Activated CD8-positive, alpha-beta T cell treated with anti-CD3 and anti-CD28 coated beads for 36 hours (primary cell): ENCODE data around the gene GDF15. TPM values are rescaled to one million over a fixed set of nuclear protein-coding genes. Genes with fewer than 3 reads are reported as not detected.

Source experiments
- ATAC-seq: fragments of 200-7000 bp; cut with Tn5 transposase; one replicate; pipeline ENCODE4 v1.10.0; 2021; ENCODE audit warnings: mild to moderate bottlenecking, moderate library complexity
- CTCF ChIA-PET: fragments of 350-600 bp; sonication (Branson Sonifier 250); formaldehyde crosslinking; loops from one replicate; lab custom pipeline; 2021; ENCODE audit warnings: antibody characterized with exemption; lab: Charles Lee
- POLR2A ChIA-PET: fragments of 350-600 bp; sonication (Branson Sonifier 250); formaldehyde crosslinking; loops from one replicate; lab custom pipeline; 2021; ENCODE audit warnings: antibody characterized with exemption; lab: Charles Lee
- DNase-seq: peaks from one replicate; pipeline ENCODE4 v3.0.0-alpha.2; 2020
- H3K27ac Mint-ChIP-seq: one replicate; pipeline ENCODE4 v1.8.0; 2021; ENCODE audit warnings: mild to moderate bottlenecking, mixed read lengths
- H3K27me3 Mint-ChIP-seq: one replicate; pipeline ENCODE4 v1.8.0; 2021; ENCODE audit warnings: mixed read lengths
- H3K36me3 Mint-ChIP-seq: one replicate; pipeline ENCODE4 v1.8.0; 2021; ENCODE audit warnings: low read depth, mixed read lengths
- H3K4me1 Mint-ChIP-seq: one replicate; pipeline ENCODE4 v1.8.0; 2021; ENCODE audit warnings: low read depth, mixed read lengths
- H3K4me3 Mint-ChIP-seq: one replicate; pipeline ENCODE4 v1.8.0; 2021; ENCODE audit warnings: mild to moderate bottlenecking, moderate library complexity, mixed read lengths
- H3K9me3 Mint-ChIP-seq: one replicate; pipeline ENCODE4 v1.8.0; 2021; ENCODE audit warnings: mixed read lengths
- intact Hi-C: fragments of 100-400 bp; cut with micrococcal nuclease; formaldehyde crosslinking; loops from one replicate; pipeline ENCODE4 v1.10.0; 2022
- total RNA-seq, 2 experiments: library from RNA; stranded (reverse); gene quantifications; one replicate each; pipeline ENCODE4 v1.2.3, GENCODE V29; 2021
- TF ChIP-seq, protein P1 (sequence below): fragments of 200-600 bp; IDR thresholded peaks from one replicate; pipeline ENCODE4 v1.8.0; 2022; ENCODE audit warnings: antibody characterized with exemption, mild to moderate bottlenecking

Gene GDF15
- total RNA-seq, 2 experiments from 2014 or later, result not detected

DNA sequence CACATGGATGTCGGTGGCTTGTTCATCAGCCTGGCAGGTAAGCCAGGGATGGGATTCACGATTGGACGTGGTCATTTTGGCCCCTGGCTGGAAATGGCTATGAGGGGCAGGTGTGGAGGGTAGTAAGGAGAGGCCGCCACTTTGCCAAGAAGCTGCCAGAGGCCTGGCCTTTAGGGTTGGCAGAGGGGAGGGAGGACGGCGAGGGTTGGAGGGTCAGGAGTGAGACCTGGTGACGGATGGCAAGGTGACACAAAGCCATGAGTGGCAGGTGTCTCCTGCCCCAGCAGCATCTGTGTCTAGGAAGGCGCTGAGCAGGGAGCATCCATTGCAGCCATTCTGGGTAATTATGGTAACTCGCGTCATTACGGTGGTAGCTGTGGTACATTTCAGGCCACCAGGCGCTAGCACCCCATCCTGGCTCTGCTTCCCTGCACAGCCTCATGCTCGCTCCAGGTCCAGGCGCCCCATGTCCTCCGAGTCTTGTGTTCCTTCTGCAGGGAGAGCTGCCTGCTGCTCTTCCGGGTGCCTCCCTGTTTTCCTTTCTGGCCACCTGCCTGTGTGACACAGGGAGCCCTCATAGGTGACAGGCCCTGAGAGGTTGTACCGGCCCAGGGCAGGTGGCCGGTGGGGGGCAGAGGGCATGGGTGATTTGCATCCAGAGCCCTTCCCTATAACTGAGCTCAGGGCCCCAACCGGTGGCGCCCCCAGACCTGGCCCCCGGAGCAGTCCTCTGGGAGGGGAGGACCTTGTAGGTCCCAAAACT lies 37.5 kb downstream of the GDF15 start:
- H3K9me3 Mint-ChIP-seq, result no peaks in the 10 kb centered on the region
- TF ChIP-seq, protein P1, sequence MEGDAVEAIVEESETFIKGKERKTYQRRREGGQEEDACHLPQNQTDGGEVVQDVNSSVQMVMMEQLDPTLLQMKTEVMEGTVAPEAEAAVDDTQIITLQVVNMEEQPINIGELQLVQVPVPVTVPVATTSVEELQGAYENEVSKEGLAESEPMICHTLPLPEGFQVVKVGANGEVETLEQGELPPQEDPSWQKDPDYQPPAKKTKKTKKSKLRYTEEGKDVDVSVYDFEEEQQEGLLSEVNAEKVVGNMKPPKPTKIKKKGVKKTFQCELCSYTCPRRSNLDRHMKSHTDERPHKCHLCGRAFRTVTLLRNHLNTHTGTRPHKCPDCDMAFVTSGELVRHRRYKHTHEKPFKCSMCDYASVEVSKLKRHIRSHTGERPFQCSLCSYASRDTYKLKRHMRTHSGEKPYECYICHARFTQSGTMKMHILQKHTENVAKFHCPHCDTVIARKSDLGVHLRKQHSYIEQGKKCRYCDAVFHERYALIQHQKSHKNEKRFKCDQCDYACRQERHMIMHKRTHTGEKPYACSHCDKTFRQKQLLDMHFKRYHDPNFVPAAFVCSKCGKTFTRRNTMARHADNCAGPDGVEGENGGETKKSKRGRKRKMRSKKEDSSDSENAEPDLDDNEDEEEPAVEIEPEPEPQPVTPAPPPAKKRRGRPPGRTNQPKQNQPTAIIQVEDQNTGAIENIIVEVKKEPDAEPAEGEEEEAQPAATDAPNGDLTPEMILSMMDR, result no peak
- DNase-seq (no peak), ATAC-seq (no peak)
- H3K4me1 Mint-ChIP-seq, result peaks cover 56% of the 10 kb centered on the region
- peaks cover 12% of the 10 kb centered on the region for H3K36me3 Mint-ChIP-seq
- peak overlapping the region; percentile 79 for H3K27ac Mint-ChIP-seq
- intact Hi-C loops, result no loop called here
- H3K27me3 Mint-ChIP-seq, result peaks cover 1% of the 10 kb centered on the region
- ChIA-PET POLR2A (interaction anchor here (0.8 to 8.7 kb wide), 3 partner anchors 11 to 149 kb away, joined by 3 to 81 read pairs (median 3); no protein-coding TSS in a partner anchor), CTCF (interaction anchor here (2.0 kb wide), 1 partner anchor 13 kb away, joined by 8 read pairs; no protein-coding TSS in a partner anchor)
- peak overlapping the region; percentile 86 for H3K4me3 Mint-ChIP-seq

DNA sequence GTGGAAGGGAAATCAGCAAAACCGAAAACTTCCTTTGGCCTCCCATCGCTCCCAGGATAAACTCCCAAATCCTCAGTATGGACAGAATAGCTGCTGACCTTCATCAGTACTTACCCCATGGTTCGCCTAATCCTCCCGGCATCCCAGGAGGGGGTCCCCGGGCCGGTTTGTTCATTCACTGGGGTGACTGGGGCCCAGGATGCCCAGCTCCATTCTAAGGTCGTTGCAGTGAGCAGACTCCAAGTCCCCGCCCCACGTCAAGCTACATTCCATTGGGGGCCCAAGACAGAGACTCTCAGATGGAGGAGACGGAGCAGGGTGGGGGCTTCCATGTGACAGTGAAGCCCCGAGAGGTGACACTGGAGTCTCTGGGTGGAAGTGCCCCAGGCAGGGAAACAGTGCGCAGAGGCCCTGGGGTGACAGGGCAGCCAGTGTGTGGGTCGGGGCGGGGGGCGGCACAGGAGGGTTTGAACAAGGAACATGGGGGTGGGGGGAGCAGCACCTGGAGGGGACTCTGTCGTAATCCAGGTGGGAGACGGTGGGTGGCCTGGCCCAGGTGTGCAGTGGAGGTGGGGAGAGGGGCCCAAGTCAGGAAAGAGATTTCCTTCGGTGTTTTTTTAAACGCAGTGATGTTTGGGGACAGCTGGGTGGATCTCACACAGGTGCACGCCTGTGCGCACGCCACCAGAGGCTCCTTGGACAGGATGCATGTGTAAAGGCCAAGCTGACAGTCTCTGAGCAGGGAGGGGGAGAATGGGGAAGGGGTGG lies 38.3 kb downstream of the GDF15 start:
- H3K4me1 Mint-ChIP-seq, result peaks cover 50% of the 10 kb centered on the region
- H3K36me3 Mint-ChIP-seq, result peaks cover 12% of the 10 kb centered on the region
- DNase-seq (no peak), ATAC-seq (no peak)
- TF ChIP-seq, protein P1, result no peak
- peak overlapping the region; percentile 11 for H3K27ac Mint-ChIP-seq
- POLR2A ChIA-PET, result interaction anchor here (0.8 to 8.7 kb wide), 3 partner anchors 10 to 148 kb away, joined by 3 to 81 read pairs (median 3); no protein-coding TSS in a partner anchor
- no peaks in the 10 kb centered on the region for H3K9me3 Mint-ChIP-seq
- CTCF ChIA-PET, result interaction anchor here (2.0 kb wide), 1 partner anchor 13 kb away, joined by 8 read pairs; no protein-coding TSS in a partner anchor
- H3K27me3 Mint-ChIP-seq, result no peaks in the 10 kb centered on the region
- no peak overlapping the region for H3K4me3 Mint-ChIP-seq
- intact Hi-C loops, result no loop called here

DNA sequence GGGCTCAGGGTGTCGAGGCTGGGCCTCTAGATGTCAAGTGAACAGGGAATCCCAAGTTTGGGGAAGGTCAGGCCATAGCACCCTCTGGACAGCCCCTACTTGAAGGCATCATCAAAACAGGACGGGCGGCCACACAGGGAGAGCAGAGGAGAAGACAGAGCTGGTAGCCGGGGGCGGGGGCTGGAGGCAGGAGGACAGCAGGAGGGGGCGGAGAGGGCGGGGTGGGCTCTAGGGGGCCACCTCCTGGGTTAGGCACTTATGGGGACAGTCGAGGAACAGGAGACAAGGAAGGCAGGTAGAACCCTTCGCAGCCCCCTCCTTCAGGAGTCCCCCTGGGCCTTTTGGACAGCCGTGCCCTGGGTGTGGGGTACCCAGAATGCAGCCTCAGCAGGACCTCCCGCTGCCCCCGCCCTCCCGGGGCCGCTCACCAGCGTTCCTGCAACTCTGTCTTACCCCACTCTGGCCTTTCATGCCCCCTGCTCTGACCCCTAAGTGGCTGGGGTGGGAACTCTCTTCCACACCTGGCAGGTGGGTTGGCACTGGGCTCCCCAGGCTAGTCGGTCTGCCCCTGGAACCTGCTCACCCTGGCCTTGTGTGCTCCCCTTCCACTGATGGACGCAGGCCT lies 39.0 kb downstream of the GDF15 start:
- Mint-ChIP-seq H3K27me3 (no peaks in the 10 kb centered on the region), H3K9me3 (no peaks in the 10 kb centered on the region), H3K4me3 (no peak overlapping the region), H3K4me1 (peaks cover 55% of the 10 kb centered on the region), H3K36me3 (peaks cover 12% of the 10 kb centered on the region), H3K27ac (no peak overlapping the region)
- CTCF ChIA-PET, result interaction anchor here (2.0 kb wide), 1 partner anchor 14 kb away, joined by 8 read pairs; no protein-coding TSS in a partner anchor
- ATAC-seq (no peak), DNase-seq (no peak)
- intact Hi-C loops, result no loop called here
- TF ChIP-seq, protein P1, result no peak
- POLR2A ChIA-PET, result interaction anchor here (0.9 to 1.7 kb wide), 2 partner anchors 8 to 9 kb away, joined by 3 to 8 read pairs; no protein-coding TSS in a partner anchor

DNA sequence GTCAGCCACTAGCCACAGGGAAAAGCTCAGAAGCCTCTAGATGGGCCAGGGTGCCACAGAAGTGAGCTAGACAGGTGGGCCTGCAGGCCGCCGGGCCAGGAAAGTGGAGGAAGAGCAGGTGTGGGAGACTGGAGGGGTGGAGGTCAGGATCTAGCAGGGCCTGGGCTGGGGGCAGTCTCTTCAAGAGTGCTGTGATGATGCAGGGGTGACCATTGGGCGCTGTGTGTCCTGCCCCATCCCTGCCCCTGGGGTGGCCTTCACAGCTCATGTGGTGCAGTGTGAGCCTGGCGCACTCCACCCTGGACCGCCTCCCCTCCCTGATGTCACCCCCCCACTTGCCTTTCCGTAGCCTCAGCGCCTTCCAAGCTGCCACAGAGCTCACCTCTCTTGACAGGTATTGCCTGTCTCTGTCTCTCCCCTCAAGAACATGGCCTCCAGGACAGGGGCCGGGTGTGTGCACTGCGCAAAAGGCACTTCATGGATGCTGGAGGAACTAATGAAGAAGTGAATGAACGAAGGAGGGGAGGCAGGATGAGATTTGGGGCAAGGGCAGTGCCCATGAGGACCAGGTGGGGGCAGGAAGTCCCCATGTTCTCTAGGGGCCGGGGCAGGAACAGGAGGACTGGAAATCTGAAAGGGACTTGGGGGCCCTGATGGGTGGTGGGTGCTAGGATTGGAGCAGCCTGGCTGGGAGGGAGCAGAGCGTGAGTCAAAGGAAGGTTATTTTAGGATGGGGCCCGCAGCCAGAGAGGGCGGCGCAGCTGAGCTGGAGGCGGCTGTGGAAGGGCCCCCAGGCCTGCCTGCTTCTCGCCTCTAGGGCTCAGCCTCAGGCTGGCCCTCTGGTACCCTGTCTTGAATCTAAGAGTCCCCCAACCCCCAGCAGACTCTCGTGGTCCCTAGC lies 39.8 kb downstream of the GDF15 start:
- Mint-ChIP-seq H3K36me3 (peaks cover 10% of the 10 kb centered on the region), H3K9me3 (no peaks in the 10 kb centered on the region), H3K4me3 (no peak overlapping the region), H3K27ac (peak overlapping the region; percentile 0), H3K4me1 (peaks cover 55% of the 10 kb centered on the region), H3K27me3 (no peaks in the 10 kb centered on the region)
- DNase-seq (no peak), ATAC-seq (no peak)
- TF ChIP-seq, protein P1, result no peak
- CTCF ChIA-PET, result no interaction called here
- intact Hi-C loops, result no loop called here
- POLR2A ChIA-PET, result interaction anchor here (0.9 to 1.7 kb wide), 2 partner anchors 9 kb away, joined by 3 to 8 read pairs; no protein-coding TSS in a partner anchor
